HG02798 (cell line): ENCODE data around the gene INPP5A.
"Not testable (repeated sequence)": the region's sequence is repeated elsewhere in the genome, so short reads cannot be mapped to it uniquely, and the experiment has no call there.

Experiments used
- ATAC-seq: cut with Tn5 transposase; IDR thresholded peaks from one replicate; pipeline ENCODE4 v1.9.1; 2021; ENCODE audit warnings: mild to moderate bottlenecking; ENCODE audit not compliant: unreplicated experiment, poor library complexity

INPP5A gene

DNA sequence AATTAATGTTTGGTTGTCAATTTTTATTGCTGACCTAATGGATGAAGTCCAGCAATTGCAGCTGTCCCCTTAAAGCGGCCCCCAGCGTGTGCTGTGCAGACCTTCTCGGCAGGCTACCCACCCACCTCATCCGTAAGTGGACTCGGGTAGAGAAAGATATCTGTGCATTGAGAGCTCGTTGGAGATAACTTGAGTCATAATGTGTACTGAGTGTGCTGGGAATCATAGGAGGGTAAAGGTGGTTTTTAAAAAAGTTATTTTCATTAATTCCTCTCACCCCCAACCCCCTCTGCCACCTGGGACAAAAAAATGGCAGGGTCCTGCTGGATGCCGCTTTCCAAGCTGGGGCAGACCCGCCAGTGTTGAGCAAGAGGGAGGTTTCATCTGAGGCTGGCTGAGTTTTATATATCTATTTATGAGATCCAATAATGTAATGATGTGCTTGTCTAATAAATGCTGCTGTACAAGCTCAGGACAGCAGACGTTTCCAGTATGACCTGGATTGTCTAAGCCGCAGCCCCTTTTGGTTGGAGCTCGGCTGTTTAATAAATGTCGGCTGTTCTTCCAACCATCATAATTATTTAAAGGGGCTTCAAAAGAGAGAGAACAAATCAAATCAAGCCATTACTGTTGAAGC is 129.2 kb downstream of the INPP5A start:
- no peak for ATAC-seq

DNA sequence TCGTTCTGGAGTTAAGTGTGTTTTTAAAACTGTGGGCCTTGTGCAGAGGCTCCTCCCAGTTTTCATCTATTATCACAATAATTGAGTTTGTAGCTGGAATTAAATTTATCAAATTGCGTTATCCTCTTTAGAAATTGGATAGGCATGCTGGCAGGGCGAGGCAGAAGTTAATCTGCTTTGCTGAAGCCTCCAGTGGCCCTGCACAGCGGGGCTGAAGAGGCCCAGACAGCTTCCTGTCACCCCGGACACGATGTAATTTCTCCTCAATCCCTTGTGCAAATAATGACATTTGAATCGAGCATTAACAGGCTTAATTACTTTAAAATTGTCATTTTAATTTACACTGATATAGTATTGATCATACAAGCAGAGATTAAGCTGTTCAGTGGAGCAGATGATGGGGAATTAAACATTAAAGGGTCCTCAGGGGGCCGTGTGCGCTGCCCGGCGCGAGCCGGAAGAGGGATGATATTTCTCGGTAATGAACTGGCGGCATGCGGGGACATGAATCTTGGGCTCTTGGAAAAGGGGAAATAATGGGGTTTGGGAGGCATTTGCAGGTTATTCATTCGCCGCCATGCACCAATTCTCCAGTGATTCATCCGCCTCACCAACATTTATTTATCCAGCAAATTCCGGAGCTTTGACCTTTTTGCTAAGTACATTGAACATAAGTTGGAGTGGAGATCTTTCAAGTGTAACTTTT is 129.9 kb downstream of the INPP5A start:
- no peak for ATAC-seq

DNA sequence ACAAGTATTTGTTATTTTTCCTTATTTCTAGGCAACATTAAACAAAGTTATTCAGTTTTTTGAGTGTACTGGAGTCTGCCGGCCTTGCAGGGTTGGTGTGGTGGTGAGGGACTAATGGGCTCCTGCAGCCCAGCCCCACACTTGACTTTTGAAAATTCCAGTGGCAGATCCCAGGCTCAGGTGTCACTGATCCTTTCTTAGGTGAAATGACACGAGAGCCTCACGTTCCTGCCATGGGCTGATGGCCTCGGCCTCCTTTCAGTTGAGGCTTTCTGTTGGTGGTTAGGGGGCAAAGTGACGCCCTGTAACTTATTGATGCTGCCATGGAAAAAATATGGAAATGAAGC is 130.4 kb downstream of the INPP5A start:
- ATAC-seq, result no peak

DNA sequence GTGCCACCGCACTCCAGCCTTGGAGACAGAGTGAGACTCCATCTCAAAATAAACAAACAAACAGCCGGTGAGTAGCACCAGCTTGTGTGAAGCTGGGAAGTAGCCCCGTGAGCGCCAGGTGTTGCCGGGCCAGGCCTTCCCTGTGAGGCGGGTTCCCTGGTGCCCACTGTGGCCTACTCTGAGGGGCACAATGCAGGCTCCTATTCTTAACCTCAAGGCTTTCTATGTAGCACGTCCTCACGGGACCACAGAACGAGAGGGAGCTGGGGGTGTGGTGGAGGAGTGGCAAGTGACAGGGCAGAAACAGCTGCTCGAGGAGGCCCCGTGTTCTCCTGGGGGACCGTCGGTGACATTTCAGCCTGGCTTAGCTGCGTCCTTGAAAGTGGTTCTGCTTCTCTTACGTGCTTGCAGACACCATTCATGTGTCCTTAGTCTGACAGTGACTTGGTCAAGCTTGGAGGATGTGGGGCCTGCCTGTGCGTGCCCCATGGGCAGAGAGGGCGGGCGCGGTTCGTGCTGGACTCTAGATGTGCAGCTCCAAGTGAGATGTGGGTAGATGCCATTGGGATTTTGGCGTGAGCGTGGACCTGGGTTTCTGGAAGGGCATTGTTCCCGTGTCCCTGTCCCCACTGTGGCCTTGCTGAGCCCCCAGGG is 131.7 kb downstream of the INPP5A start:
- no peak for ATAC-seq

DNA sequence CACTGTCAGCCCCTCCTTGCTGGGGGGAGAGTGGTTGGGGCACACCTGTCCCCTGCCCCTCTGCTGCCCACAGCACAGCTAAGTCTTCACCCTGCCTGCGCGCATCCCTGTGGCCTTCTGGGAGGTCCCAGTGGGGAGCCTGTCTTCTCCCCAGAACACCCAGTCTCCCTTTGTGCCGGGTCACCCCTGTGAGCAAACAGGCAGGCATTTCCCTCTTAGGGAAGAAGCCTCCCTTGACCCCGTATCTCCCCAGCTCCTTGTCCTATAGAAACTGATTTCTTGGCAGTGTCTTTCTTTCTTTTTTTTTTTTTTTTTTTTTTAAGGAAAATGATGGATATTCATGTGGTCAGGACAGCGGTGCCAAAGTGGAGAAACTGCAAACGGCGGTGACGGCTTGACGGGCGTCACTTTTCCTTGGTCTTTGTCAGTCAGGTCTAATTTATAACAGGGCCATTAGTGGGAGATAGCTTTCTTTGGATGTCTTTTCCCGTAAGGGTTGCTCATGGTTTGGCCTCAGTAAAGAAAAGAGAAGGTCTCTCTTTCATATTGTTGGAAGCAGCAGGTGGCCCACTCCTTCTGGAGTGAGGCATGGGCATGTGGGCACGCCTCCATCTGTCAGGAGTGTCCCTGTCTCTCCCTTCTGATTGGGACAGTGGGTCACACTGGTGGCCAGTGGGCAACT is 133.1 kb downstream of the INPP5A start:
- ATAC-seq, result no peak

DNA sequence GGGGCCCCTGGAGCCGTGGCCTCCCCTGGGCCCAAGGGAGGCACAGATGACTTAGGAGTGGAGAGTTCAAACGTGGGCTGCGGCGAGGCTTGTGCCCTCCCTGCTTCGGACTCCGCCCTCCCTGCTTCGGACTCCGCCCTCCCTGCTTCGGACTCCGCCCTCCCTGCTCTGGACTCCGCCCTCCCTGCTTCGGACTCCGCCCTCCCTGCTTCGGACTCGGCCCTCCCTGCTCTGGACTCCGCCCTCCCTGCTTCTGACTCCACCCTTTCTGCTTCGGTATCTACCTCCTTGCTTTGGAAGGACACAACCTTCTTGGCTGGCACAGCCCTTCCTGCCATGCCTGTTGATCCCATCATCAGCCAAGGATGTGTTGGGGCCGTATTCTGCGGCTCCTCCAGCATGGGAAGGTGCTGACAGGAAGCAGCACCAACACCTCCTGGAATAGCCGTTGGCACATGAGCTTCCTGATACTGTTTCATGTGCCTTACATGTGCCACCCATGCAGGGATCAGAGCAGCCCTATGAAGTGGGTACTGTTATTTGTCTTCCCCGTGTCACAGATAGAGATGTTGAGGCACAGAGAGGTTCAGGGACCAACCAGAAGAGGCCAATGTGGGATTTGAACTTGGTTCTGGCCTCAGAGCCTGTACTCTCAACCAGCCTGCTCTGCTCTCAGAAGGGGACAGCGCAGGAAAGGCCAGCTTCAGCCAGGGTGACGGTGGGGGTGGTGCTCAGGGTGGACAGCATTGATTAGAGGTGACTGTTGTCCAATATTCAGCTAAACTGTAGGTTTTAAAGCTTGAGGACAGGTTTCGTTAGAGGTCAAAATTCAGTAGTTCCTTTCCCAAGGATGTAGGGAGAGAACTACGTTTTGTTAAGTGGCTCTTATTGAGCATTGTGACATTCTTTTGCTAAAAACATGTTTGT is 133.9 kb downstream of the INPP5A start:
- no peak for ATAC-seq

DNA sequence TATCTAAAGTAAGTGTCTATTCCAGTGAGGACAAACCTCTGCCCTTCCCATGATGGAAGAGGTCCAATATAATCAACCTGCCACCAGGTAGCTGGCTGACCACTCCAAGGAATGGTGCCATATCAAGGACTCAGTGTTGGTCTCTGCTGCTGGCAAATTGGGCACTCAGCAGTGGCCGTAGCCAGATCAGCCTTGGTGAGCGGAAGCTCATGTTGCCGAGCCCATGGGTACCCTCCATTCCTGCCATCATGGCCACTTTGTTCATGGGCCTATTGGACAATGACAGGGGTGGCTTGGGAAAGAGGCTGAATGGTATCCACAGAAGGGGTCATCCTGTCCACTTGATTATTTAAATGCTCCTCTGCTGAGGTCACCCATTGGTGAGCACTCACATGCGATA is 136.2 kb downstream of the INPP5A start:
- not testable (repeated sequence) for ATAC-seq

DNA sequence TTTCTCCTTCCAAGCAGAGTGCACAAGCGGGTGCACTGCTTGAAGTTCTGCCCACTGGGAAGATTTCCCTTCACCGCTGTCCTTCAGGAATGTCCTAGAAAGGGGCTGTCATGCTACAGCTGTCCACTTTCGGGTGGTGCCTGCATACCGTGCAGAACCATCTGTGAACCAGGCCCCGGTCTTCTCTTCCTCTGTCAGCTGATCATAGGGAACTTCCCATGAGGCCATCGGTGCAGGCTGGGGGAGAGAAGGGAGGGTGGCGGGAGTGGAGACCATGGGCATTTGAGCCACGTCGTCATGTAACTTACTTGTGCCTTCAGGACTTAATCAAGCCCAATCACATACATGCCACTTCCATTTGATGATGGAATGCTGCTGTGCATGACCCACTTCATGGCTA is 136.7 kb downstream of the INPP5A start:
- no peak for ATAC-seq

DNA sequence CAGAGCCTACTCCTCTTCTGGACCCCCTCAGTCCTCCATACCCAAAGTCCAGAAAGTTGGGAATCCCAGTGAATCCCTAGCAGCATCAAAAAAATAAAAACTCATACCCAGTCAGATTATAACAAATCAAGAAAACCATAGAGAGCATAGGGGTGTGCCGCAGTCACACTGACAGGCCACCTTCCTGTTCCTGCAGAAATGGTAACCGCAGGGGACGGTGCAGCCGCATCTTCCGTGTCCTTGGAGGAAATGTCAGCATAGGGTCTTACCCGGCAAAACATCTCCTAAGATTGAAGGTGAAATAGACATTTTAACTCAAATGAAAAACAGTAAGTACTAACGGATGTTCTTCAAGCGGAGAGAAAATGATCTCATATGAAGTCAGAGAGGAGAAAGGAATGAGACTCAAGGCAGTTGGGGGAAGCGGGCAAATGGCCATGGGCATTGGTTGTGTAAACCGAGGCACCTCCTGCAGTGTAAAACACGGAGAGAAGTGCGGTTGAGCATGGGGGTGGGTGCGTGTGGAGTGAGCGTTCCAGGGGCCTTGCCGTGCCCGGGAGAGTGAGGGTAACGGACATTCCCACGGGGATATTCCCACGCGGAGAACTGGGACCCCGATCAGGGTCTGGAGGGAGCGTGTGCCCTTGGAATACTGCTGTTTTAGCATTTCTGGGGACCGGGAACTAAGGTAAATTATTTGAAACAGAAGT is 137.6 kb downstream of the INPP5A start:
- ATAC-seq, result no peak

DNA sequence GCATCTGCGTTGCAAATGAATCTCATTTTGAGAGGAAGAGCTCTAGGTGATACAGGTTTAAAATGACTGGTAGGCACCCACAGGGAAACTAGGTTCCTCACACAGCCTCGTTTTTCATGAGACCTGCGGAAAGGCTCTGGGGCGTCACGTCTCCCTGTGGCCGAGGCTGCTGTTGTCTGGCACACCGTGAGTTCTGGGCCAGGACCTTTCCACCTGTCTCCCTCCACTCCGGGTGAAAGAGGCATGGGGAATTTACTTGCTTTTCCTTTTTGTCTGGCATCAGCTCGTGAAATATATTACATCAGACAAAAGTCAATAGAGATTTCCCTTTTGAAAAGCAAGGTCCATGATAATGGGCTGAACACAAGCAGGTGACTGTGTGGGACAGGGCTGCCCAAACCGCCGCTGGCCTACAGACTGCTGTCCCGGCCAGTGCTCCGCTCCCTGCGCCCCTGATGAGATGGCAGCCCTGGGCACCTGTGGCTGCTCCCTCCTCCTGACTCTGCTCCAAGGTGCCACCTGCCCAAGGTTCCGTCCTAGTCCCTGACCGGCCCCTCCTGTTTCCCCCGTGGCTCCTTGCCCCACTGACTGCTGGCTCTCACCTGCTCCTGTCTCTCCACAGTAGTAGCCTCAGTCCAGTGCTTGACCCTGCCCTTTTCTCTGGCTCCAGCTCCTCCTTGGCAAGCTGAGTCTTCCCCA is 138.8 kb downstream of the INPP5A start:
- no peak for ATAC-seq

DNA sequence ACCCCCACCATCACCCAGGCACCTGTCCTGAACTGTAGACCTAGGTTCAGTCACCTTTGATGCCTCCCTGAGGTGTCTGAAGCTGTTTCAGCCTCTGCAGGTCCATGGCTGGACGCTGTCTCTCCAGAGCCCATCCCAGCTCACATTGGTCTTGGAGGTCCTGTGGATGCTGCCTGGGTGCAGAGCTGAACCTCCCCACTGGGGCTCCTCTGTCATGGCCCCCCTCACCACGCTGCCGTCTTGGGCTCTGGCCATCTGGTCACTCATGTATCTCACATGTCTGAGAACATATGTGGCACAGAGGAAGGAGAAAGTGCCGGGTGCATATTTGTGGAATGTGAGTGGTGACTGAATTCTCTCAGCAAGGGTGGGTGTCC is 139.5 kb downstream of the INPP5A start:
- no peak for ATAC-seq

DNA sequence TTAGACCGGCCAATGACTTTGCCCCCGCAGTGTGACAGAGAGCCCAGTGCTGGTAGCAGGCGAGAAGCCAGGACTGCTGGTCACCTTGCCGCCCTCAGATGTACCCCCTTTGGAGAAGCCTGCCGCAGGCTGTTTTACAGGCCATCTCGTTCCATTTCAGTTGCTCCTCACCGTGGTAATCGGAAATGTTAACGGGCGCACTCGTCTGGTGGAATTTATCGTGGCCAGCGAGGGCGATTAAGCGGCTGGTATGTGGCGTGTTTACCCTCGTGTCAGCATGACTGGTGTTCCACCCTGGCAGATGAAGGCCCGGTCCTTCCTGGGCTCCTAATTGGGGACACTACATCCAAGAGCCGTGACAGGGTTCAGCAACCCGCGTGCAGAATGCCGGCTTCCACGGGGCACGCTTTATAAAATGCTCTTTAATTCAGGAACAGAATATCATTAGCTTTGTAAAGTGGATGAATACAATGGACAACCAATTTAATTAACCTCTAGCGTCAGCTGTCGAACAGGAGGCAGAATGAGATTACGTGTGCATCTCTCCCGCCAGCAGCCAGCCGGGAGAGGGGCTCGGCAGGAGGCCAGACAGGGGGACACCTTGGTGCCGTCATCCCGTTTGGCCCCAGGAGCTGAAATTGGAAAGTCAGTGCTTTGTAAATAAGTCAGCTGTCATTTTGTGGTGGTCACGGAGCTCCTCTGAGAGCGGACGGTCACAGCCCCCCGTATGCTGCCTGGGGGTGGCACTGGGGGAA is 140.1 kb downstream of the INPP5A start:
- no peak for ATAC-seq

DNA sequence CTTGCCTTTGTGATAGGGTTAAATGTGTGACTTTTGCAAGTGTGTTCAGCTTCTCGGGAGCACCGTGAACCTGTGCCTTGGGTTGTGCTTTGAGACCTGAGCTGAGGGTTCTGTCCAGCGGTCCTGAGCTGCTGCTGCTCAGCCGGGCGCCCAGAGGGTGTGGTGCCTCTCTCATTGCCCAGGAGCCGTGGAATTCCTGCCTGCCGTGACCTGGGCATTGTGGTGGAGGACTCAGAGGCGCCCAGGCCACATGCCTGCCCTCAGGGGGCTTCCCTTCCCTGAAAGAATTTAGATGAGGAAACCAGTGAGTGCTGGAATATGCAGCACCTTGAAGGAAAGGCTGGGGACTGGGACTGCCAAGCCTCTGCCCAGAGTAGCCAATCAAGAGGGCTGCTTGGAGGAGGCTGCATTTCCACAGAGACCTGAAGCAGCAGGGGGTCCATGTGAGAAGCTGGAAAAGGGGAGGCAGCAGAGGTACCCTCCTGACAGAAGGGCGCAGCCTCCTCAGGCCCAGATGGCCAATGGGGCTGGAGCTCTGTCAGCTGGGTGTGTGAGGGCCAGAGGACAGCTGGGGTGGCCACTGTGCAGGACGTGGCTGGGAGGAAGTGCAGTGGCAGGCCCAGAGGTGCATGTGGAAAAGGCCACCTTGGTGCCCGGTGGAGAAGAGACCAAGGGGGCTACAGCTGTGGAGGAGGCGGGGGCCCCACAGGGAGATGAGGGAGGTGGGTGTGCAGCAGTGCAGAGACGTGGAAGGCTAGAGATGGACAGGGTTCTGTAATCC is 141.0 kb downstream of the INPP5A start:
- ATAC-seq, result no peak

DNA sequence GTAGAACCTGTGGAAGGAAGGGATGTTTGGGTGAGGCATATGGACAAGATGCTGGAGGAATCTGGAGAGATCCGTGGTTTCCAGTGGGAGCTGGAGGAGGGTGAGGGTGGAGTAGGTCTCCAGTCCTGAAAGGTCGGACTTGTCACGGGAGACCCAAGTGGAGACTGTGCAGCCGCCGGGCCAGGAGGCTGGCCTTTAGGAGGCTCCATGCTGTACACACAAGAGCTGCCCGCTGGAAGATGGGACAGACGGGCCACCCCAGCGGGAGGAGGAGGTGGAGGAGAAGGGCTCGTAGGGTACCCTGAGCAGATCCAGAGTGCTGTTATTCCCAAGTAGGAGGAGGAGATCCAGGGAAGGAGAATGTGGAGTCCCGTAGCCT is 141.6 kb downstream of the INPP5A start:
- no peak for ATAC-seq

DNA sequence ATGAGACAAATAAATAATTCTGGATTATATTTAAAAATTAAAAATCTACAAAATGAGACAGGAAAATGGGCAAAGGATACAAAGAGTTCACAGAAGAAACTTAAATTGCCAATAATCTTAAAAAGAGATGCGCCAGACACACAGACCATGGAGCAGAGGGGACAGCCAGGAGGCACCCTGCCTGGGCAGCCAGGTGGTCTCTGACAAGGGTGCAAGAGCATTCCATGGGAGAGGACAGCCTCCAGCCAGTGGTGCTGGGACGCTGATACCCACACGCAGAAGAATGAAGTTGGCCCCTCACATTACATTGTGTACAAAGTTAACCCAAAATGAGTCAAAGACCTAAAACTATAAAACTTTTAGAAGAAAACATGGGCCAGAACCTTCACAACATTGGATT is 142.1 kb downstream of the INPP5A start:
- no peak for ATAC-seq

DNA sequence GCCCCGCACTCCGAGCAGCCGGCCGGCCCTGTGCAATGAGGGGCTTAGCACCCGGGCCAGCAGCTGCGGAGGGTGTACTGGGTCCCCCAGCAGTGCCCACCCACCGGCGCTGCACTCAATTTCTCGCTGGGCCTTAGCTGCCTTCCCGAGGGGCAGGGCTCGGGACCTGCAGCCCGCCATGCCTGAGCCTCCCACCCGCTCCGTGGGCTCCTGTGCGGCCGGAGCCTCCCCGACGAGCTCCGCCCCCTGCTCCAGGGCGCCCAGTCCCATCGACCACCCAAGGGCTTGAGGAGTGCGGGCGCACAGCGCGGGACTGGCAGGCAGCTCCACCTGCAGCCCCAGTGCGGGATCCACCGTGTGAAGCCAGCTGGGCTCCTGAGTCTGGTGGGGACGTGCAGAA is 143.2 kb downstream of the INPP5A start:
- ATAC-seq, result not testable (repeated sequence)

DNA sequence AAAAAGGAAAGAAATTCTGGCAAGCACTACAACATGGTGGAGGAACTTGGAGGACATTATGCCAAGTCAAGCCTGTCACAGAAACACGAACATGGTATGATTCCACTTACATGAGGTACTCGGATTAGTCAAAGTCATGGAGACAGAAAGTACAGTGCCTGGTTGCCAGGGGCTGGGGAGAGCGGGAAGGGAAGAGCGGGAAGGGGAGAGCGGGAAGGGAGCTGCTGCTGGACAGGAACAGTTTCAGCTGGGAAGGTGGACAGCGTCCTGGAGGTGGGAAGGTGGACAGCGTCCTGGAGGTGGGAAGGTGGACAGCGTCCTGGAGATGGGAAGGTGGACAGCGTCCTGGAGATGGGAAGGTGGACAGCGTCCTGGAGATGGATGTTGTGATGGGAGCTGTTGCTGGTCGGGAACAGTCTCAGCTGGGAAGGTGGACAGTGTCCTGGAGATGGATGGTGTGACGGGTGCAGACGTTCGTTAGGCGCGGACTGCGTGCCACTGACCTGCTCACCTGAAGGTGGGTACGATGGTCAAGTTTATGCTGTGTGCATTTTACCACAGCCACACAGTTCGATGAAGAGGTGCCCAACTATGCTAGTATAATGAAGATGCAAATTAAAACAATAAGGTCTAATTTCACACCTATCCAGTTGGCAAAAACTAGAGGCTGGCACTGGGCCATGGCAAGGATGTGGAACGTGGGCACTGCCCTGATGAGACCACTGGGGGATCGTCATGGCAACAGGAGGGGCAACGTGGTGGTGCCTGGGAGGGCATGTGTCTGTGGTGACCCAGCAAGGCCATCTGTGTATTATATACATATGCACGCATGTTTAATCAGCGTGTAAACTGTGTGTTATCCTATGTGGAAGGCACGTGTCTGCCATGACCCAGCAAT is 144.5 kb downstream of the INPP5A start:
- no peak for ATAC-seq
